ENCODE data around the gene DDX59. TPM values are rescaled to one million over a fixed set of nuclear protein-coding genes. Genes with fewer than 3 reads are reported as not detected.

DDX59 gene
- total RNA-seq, 4 donors from 2014 or later: 36.7 to 52.7 (median 39.5) TPM

DNA sequence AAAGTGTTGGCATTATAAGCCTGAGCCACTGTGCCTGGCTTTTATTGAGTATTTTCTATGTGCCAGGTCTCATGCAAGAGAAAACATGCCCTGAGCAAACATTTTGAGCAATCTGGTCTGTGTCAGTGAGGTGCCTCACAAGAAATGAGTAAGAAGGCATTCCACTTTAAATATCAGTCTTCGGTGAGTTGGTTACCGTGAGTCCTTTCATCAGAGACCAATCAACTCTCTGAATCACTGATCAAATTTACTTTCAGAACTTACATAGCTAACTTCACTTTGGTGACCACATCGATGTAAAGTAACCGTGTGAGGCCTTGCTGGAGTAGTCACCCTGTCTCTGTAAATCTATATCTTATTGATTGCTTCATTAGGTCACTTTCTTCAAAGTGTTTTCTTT is 14.3 kb upstream of the DDX59 start:
- H3K9me3 ChIP-seq: no peaks in the 10 kb centered on the region
- no peaks in the 10 kb centered on the region for H3K4me1 ChIP-seq
- no peak overlapping the region for H3K4me3 ChIP-seq
- DNase-seq (no peak), ATAC-seq (no peak)
- H3K27ac ChIP-seq: no peak overlapping the region
- no peak for TF ChIP-seq POLR2A (IDR thresholded peaks at IDR 0.05)
- TF ChIP-seq, protein P1, sequence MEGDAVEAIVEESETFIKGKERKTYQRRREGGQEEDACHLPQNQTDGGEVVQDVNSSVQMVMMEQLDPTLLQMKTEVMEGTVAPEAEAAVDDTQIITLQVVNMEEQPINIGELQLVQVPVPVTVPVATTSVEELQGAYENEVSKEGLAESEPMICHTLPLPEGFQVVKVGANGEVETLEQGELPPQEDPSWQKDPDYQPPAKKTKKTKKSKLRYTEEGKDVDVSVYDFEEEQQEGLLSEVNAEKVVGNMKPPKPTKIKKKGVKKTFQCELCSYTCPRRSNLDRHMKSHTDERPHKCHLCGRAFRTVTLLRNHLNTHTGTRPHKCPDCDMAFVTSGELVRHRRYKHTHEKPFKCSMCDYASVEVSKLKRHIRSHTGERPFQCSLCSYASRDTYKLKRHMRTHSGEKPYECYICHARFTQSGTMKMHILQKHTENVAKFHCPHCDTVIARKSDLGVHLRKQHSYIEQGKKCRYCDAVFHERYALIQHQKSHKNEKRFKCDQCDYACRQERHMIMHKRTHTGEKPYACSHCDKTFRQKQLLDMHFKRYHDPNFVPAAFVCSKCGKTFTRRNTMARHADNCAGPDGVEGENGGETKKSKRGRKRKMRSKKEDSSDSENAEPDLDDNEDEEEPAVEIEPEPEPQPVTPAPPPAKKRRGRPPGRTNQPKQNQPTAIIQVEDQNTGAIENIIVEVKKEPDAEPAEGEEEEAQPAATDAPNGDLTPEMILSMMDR (IDR thresholded peaks at IDR 0.05 in 4 of 5, conservative IDR thresholded peaks at IDR 0.05 in 1 of 5): no peak
- H3K27me3 ChIP-seq: no peaks in the 10 kb centered on the region
- no peaks in the 10 kb centered on the region for H3K36me3 ChIP-seq
- intact Hi-C loops (cut with DNase I; ENCODE audit: low total_unique reads) (no loop called here), in situ Hi-C loops (cut with MboI; ENCODE audit: low sequenced_read_pairs in 4 of 4) (no loop called here)

DNA sequence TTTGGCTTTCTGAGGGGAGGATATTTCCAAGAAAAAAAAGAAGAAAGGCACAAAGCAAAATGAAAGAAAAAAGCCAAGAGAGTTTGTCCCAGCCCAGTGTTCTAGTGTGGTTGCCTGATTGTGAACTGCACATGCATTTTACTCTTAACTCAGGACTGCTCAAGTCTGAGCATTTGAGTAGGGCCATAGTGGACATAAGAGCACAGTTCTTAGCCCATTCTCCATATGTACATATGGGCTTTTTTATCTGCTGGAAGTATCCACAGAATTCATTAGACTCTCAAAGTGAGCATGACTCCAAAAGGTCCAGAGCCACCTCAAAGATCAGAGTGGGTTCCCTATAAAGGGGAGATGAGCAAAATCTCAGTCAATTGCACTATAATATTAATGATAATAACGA is 13.6 kb upstream of the DDX59 start:
- Histone ChIP-seq H3K27me3 (no peaks in the 10 kb centered on the region), H3K4me3 (no peak overlapping the region), H3K9me3 (no peaks in the 10 kb centered on the region), H3K4me1 (no peaks in the 10 kb centered on the region), H3K36me3 (no peaks in the 10 kb centered on the region), H3K27ac (no peak overlapping the region)
- no peak for TF ChIP-seq POLR2A (IDR thresholded peaks at IDR 0.05)
- TF ChIP-seq, protein P1 (IDR thresholded peaks at IDR 0.05 in 4 of 5, conservative IDR thresholded peaks at IDR 0.05 in 1 of 5): no peak
- intact Hi-C loops (cut with DNase I; ENCODE audit: low total_unique reads) (no loop called here), in situ Hi-C loops (cut with MboI; ENCODE audit: low sequenced_read_pairs in 4 of 4) (no loop called here)
- ATAC-seq: no peak
- DNase-seq: no peak

DNA sequence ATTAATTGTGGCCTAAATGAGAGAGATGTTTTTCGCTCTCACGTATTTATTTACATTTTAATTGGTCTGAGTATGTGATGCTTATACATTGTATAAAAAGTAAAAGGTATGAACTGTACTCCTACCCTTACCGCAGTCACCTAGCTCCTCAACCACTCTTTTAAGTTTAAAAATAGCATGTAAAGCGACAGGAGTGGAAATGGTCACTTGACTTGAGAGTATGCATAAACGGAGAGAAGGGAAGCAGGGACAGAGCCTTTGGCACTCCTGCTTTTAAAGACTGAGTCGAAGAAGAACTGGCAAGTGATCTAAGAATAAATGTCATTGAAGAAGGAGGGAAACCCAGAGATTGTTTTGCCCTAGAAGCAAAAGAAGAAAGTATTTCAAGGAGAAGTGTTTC is 11.5 kb upstream of the DDX59 start:
- intact Hi-C loops (cut with DNase I; ENCODE audit: low total_unique reads): no loop called here
- H3K4me3 ChIP-seq: no peak overlapping the region
- in situ Hi-C loops (cut with MboI; ENCODE audit: low sequenced_read_pairs in 4 of 4): no loop called here
- no peak overlapping the region for H3K27ac ChIP-seq
- TF ChIP-seq, protein P1 (IDR thresholded peaks at IDR 0.05 in 4 of 5, conservative IDR thresholded peaks at IDR 0.05 in 1 of 5): no peak
- TF ChIP-seq POLR2A (IDR thresholded peaks at IDR 0.05): no peak
- no peaks in the 10 kb centered on the region for H3K9me3 ChIP-seq
- H3K4me1 ChIP-seq: no peaks in the 10 kb centered on the region
- no peaks in the 10 kb centered on the region for H3K36me3 ChIP-seq
- DNase-seq (no peak), ATAC-seq (no peak)
- H3K27me3 ChIP-seq: no peaks in the 10 kb centered on the region

DNA sequence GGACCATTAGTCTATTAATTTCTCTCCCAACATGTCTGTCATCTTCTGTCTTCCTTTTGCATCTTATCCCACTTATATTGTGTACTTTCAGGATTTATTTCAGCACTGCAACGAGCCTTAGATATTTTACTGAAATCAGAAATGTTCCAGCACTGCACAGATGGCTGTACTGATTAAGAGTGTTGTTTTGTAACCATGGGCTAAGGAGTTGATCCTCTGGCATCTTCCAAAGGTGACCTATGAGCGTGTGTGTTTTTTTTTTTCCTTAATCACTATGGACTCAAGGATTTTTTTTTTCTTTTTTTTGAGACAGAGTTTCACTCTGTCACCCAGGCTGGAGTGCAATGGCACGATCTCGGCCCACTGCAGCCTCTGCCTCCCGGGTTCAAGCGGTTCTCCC is 7.1 kb upstream of the DDX59 start:
- no peak overlapping the region for H3K4me3 ChIP-seq
- intact Hi-C loops (cut with DNase I; ENCODE audit: low total_unique reads): no loop called here
- in situ Hi-C loops (cut with MboI; ENCODE audit: low sequenced_read_pairs in 4 of 4): loop anchor here in 1 of 4 donors (10.0 kb wide), 1 partner anchor 58 kb away; the partner anchor contains the start of gene CAMSAP2
- ATAC-seq (no peak), DNase-seq (no peak)
- no peaks in the 10 kb centered on the region for H3K9me3 ChIP-seq
- H3K27ac ChIP-seq: no peak overlapping the region
- H3K4me1 ChIP-seq: no peaks in the 10 kb centered on the region
- TF ChIP-seq, protein P1 (IDR thresholded peaks at IDR 0.05 in 4 of 5, conservative IDR thresholded peaks at IDR 0.05 in 1 of 5): no peak
- no peak for TF ChIP-seq POLR2A (IDR thresholded peaks at IDR 0.05)
- H3K27me3 ChIP-seq: no peaks in the 10 kb centered on the region
- H3K36me3 ChIP-seq: no peaks in the 10 kb centered on the region

DNA sequence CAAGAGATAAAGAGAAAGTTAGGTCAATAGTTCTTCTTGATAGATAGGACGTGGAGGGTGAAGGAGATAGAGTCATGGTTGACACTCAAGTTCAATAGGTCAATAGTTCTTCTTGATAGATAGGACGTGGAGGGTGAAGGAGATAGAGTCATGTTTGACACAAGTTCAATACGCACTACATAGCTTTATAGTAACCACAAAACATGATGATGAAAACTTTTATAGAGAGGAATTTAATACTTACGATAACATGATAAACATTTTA is 5.8 kb upstream of the DDX59 start:
- ATAC-seq (no peak), DNase-seq (no peak)
- in situ Hi-C loops (cut with MboI; ENCODE audit: low sequenced_read_pairs in 4 of 4) (loop anchor here in 1 of 4 donors (10.0 kb wide), 1 partner anchor 59 kb away; the partner anchor contains the start of gene CAMSAP2), intact Hi-C loops (cut with DNase I; ENCODE audit: low total_unique reads) (no loop called here)
- no peak overlapping the region for H3K4me3 ChIP-seq
- H3K27me3 ChIP-seq: no peaks in the 10 kb centered on the region
- no peaks in the 10 kb centered on the region for H3K9me3 ChIP-seq
- no peak overlapping the region for H3K27ac ChIP-seq
- peaks cover 9% of the 10 kb centered on the region in 2 donors for H3K4me1 ChIP-seq
- TF ChIP-seq, protein P1 (IDR thresholded peaks at IDR 0.05 in 4 of 5, conservative IDR thresholded peaks at IDR 0.05 in 1 of 5): no peak
- no peak for TF ChIP-seq POLR2A (IDR thresholded peaks at IDR 0.05)
- no peaks in the 10 kb centered on the region for H3K36me3 ChIP-seq

All from gastrocnemius medialis (tissue), 4 donors.